ENCODE measurements around the gene MCF2L2. TPM values are rescaled to one million over a fixed set of nuclear protein-coding genes. Genes with fewer than 3 reads are reported as not detected.
"Not testable (repeated sequence)": the region's sequence is repeated elsewhere in the genome, so short reads cannot be mapped to it uniquely, and the experiment has no call there.

The MCF2L2 gene
- total and polyA plus RNA-seq, 3 donors from 2014 or later, result 6.8 to 24.2 (median 14.6) TPM

- Histone ChIP-seq H3K36me3 (ENCODE audit: low read depth, missing control alignments) (no peaks in the 10 kb centered on the region), H3K9me3 (no peaks in the 10 kb centered on the region), H3K4me3 (no peak overlapping the region), H3K27me3 (no peaks in the 10 kb centered on the region), H3K27ac (no peak overlapping the region), H3K4me1 (no peaks in the 10 kb centered on the region)
- no peak for TF ChIP-seq CTCF (IDR thresholded peaks at IDR 0.05)
- TF ChIP-seq POLR2A (IDR thresholded peaks at IDR 0.05), result no peak
- 25 to 26% methylated on average over 9 of the region's 9 CpGs for WGBS, 2 donors
- no peak for DNase-seq
- intact Hi-C loops (cut with DNase I; ENCODE audit: low total_unique reads), result no loop called here
Measured at GRCh38 chr3:183434503-183434902, 6.1 kb upstream of the MCF2L2 start.

- no peaks in the 10 kb centered on the region for H3K36me3 ChIP-seq (ENCODE audit: low read depth, missing control alignments)
- no peak overlapping the region for H3K27ac ChIP-seq
- H3K9me3 ChIP-seq, result no peaks in the 10 kb centered on the region
- no peak for DNase-seq
- intact Hi-C loops (cut with DNase I; ENCODE audit: low total_unique reads), result no loop called here
- no peak for TF ChIP-seq POLR2A (IDR thresholded peaks at IDR 0.05)
- no peak for TF ChIP-seq CTCF (IDR thresholded peaks at IDR 0.05)
- H3K4me3 ChIP-seq, result no peak overlapping the region
- no peaks in the 10 kb centered on the region for H3K27me3 ChIP-seq
- H3K4me1 ChIP-seq, result peaks cover 5% of the 10 kb centered on the region
- WGBS, 2 donors, result 78% methylated on average over 5 of the region's 5 CpGs
Measured at GRCh38 chr3:183430325-183430957, 2.0 kb upstream of the MCF2L2 start.

- WGBS, 2 donors, result 1% methylated on average over 30 to 47 of the region's 47 CpGs
- H3K27me3 ChIP-seq, result no peaks in the 10 kb centered on the region
- TF ChIP-seq CTCF (IDR thresholded peaks at IDR 0.05) (no peak), POLR2A (IDR thresholded peaks at IDR 0.05) (no peak)
- peak overlapping the region; percentile 58 to 88 for H3K4me3 ChIP-seq
- intact Hi-C loops (cut with DNase I; ENCODE audit: low total_unique reads), result no loop called here
- no peaks in the 10 kb centered on the region for H3K36me3 ChIP-seq (ENCODE audit: low read depth, missing control alignments)
- peaks cover 5% of the 10 kb centered on the region for H3K4me1 ChIP-seq
- no peaks in the 10 kb centered on the region for H3K9me3 ChIP-seq
- peak overlapping the region; percentile 53 to 70 for H3K27ac ChIP-seq
- DNase-seq, result peak; percentile 70
Measured at GRCh38 chr3:183427876-183428446, 458 bp downstream of the MCF2L2 start.

GRCh38 chr3:183427196-183427875, 1.1 kb downstream of the MCF2L2 start:
- no peaks in the 10 kb centered on the region for H3K36me3 ChIP-seq (ENCODE audit: low read depth, missing control alignments)
- H3K27ac ChIP-seq, result peak overlapping the region in 1 of 2 donors; percentile 53
- intact Hi-C loops (cut with DNase I; ENCODE audit: low total_unique reads), result no loop called here
- no peaks in the 10 kb centered on the region for H3K9me3 ChIP-seq
- peak overlapping the region; percentile 58 to 88 for H3K4me3 ChIP-seq
- no peak for TF ChIP-seq CTCF (IDR thresholded peaks at IDR 0.05)
- no peak for TF ChIP-seq POLR2A (IDR thresholded peaks at IDR 0.05)
- 20 to 22% methylated on average over 12 to 28 of the region's 28 CpGs for WGBS, 2 donors
- peaks cover 5% of the 10 kb centered on the region for H3K4me1 ChIP-seq
- no peaks in the 10 kb centered on the region for H3K27me3 ChIP-seq
- DNase-seq, result no peak

DNA sequence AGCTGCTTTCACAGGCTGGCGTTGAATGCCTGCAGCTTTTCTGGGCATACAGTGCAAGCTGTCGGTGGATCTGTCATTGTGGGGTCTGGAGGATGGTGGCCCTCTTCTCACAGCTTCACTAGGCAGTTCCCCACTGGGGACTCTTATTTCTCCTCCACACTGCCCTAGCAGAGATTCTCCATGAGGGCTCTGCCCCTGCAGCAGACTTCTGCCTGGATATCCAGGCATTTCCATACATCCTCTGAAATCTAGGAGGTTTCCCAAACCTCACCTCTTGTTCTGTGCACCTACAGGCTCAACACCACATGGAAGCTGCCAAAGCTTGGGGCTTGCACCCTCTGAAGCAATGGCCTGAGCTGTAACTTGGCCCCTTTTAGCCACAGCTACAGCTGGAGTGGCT, 9.6 kb downstream of the MCF2L2 start:
- H3K4me3 ChIP-seq; H3K9me3 ChIP-seq; DNase-seq; H3K36me3 ChIP-seq (ENCODE audit: low read depth, missing control alignments); intact Hi-C loops (cut with DNase I; ENCODE audit: low total_unique reads); H3K4me1 ChIP-seq; H3K27me3 ChIP-seq; H3K27ac ChIP-seq: not testable (repeated sequence)
- WGBS, 2 donors, result 100% methylated on average over 2 of the region's 2 CpGs
